Nephron progenitor cell (in vitro differentiated cells): Measurements from ENCODE around the gene ADRA2C.

Source experiments
- DNase-seq: peaks from one replicate; pipeline ENCODE4 v3.0.0; 2021
- H3K27ac Mint-ChIP-seq: 2 replicates; pipeline ENCODE4 v1.8.0; 2021; ENCODE audit warnings: mild to moderate bottlenecking, moderate library complexity, mixed read lengths
- H3K27me3 Mint-ChIP-seq: 2 replicates; pipeline ENCODE4 v1.8.0; 2021; ENCODE audit warnings: mild to moderate bottlenecking, low read depth, mixed read lengths; ENCODE audit not compliant: poor library complexity
- H3K36me3 Mint-ChIP-seq: 2 replicates; pipeline ENCODE4 v1.8.0; 2021; ENCODE audit warnings: low read depth, mixed read lengths
- H3K4me1 Mint-ChIP-seq: 2 replicates; pipeline ENCODE4 v1.8.0; 2021; ENCODE audit warnings: mixed read lengths
- H3K4me3 Mint-ChIP-seq: 2 replicates; pipeline ENCODE4 v1.8.0; 2021; ENCODE audit warnings: mild to moderate bottlenecking, moderate library complexity, mixed read lengths
- H3K9me3 Mint-ChIP-seq: 2 replicates; pipeline ENCODE4 v1.8.0; 2021; ENCODE audit warnings: mild to moderate bottlenecking, moderate library complexity, mixed read lengths
- TF ChIP-seq, protein P1 (sequence below): fragments of 200-600 bp; sonication (generic); IDR thresholded peaks from 2 replicates; pipeline ENCODE4 v1.5.0; 2021; ENCODE audit warnings: antibody characterized with exemption

ADRA2C gene

DNA sequence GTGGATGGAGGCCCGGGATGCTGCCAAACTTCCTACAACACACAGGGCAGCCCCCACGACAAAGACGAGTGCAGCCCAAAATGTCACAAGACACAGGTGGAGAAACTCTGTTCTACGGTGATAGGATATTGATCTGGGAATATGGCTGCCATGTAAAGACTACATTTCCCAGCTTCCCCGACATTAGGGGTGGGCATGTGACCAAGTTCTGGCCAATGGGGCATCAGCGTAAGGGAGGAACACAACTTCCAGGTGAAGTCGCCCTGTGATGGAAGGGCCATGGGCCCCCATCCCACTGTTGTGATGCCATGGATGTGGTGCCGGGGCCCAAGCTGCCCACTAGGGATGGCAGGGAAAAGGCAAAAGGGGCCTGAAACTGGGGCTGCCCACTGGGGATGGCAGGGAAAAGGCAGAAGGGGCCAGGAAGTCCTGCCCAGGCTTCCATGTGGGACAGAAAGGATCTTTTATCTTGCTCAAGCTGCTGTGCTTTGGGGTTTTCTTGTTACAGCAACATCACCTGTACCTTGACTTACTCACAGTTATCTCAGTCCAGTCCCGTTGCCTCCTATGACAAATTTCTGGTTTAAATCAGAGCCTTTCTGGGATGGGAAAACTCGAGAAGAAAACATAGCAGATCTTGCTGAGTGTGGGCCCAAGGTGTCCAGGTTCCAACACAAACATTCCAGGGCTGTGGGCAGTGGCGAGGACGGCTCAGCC is 9.7 kb upstream of the ADRA2C start:
- TF ChIP-seq, protein P1, sequence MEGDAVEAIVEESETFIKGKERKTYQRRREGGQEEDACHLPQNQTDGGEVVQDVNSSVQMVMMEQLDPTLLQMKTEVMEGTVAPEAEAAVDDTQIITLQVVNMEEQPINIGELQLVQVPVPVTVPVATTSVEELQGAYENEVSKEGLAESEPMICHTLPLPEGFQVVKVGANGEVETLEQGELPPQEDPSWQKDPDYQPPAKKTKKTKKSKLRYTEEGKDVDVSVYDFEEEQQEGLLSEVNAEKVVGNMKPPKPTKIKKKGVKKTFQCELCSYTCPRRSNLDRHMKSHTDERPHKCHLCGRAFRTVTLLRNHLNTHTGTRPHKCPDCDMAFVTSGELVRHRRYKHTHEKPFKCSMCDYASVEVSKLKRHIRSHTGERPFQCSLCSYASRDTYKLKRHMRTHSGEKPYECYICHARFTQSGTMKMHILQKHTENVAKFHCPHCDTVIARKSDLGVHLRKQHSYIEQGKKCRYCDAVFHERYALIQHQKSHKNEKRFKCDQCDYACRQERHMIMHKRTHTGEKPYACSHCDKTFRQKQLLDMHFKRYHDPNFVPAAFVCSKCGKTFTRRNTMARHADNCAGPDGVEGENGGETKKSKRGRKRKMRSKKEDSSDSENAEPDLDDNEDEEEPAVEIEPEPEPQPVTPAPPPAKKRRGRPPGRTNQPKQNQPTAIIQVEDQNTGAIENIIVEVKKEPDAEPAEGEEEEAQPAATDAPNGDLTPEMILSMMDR = no peak
- Mint-ChIP-seq H3K4me3 (no peak overlapping the region), H3K4me1 (no peaks in the 10 kb centered on the region), H3K9me3 (peaks cover 21% of the 10 kb centered on the region), H3K36me3 (no peaks in the 10 kb centered on the region), H3K27me3 (peaks cover 37% of the 10 kb centered on the region), H3K27ac (no peak overlapping the region)
- no peak for DNase-seq

DNA sequence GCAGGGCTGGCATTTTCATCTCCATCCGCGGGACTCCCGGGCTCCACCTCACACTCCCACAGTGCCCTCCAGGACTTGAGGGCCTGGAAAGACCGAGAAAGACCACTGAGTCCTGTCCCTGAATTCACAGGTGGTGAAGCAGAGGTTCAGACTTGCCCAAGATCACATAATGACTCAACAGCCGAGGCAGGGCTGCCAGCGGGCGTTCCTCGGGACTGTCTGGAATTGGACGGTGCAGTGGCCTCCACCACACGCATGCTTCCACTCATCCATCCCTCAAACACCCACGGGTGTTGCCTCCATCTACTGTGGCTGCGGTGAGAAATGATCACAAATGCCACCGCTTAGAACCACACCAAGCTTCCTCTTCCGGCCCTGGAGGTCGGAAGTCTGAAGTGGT is 6.9 kb upstream of the ADRA2C start:
- no peaks in the 10 kb centered on the region for H3K4me1 Mint-ChIP-seq
- no peak overlapping the region for H3K27ac Mint-ChIP-seq
- TF ChIP-seq, protein P1 = no peak
- no peak for DNase-seq
- H3K9me3 Mint-ChIP-seq = peaks cover 19% of the 10 kb centered on the region
- peaks cover 32% of the 10 kb centered on the region for H3K27me3 Mint-ChIP-seq
- no peak overlapping the region for H3K4me3 Mint-ChIP-seq
- H3K36me3 Mint-ChIP-seq = no peaks in the 10 kb centered on the region

DNA sequence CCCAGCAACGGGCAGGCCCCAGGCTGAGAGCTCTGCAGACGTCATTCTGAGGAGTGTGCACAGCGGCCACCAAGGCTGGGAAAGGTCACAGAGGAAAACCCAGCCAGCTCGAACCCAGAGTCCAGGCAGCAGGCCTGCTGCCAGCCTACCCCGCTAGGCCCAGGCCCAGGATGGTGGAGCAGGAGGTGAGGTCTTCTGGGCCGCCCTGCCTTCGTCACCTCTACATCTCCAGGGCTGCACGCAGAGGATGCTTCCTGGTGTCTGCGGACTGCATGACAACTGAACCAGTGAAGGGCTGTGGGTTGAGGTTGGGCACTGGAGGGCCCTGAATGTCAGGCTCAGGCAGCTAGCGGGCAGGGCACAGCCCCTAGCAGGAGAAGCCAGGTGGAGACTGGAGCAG is 5.8 kb upstream of the ADRA2C start:
- H3K27me3 Mint-ChIP-seq = peaks cover 32% of the 10 kb centered on the region
- no peaks in the 10 kb centered on the region for H3K4me1 Mint-ChIP-seq
- H3K4me3 Mint-ChIP-seq = no peak overlapping the region
- no peak for DNase-seq
- TF ChIP-seq, protein P1 = no peak
- no peak overlapping the region for H3K27ac Mint-ChIP-seq
- peaks cover 13% of the 10 kb centered on the region for H3K9me3 Mint-ChIP-seq
- no peaks in the 10 kb centered on the region for H3K36me3 Mint-ChIP-seq

DNA sequence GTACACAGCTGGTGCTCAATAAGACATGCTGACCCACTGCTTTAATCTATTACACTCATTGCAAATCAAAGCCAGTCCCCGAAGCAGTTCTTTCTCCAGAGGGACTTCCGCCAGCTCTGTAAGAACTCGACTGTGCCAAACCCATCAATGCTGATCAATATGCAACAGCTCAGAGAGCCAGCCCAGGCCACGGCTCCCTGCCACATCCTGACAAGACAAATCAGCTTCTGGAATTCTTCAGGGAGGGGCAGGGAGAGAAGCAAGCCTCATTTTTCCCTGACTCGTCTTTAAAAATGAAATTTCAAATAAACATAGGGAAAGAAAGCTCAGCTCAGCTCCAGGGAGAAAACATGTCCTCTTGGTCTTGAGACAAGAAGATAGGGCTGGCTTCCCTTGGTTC is 5.3 kb upstream of the ADRA2C start:
- peaks cover 9% of the 10 kb centered on the region for H3K9me3 Mint-ChIP-seq
- H3K4me3 Mint-ChIP-seq = no peak overlapping the region
- no peak for DNase-seq
- H3K27ac Mint-ChIP-seq = no peak overlapping the region
- H3K27me3 Mint-ChIP-seq = peaks cover 32% of the 10 kb centered on the region
- TF ChIP-seq, protein P1 = no peak
- H3K36me3 Mint-ChIP-seq = no peaks in the 10 kb centered on the region
- H3K4me1 Mint-ChIP-seq = no peaks in the 10 kb centered on the region

DNA sequence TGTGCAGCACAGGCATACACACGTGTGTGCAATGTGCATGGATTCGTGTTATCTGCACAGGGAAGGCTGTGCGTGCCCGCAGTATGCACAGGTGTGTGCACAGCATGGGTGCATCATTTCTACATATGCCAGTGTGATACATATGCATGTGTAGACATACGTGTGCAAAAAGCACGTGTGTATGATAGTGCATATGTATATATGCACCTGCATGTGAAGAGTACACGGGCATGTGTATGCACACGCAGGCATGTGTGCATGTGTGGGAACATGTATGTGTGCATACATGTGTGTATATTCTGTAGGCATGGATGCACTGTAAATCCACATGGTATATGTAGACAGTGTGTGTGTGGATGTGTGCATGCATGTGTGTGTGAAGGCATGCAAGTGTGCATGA is 3.9 kb upstream of the ADRA2C start:
- Mint-ChIP-seq H3K4me1 (peaks cover 4% of the 10 kb centered on the region), H3K36me3 (no peaks in the 10 kb centered on the region), H3K27ac (no peak overlapping the region), H3K9me3 (no peaks in the 10 kb centered on the region), H3K4me3 (no peak overlapping the region), H3K27me3 (peaks cover 32% of the 10 kb centered on the region)
- DNase-seq = no peak
- TF ChIP-seq, protein P1 = no peak
